A549 (cell line): ENCODE results near the gene SCRN2.

Experiments
- BHLHE40 ChIP-seq: IDR thresholded peaks from 2 replicates; pipeline ENCODE4 v1.6.1; 2012; ENCODE audit warnings: low read depth, low read length, inconsistent platforms
- CBX8 ChIP-seq: fragments of 200-600 bp; sonication (generic); IDR thresholded peaks from 2 replicates; pipeline ENCODE4 v1.6.1; 2016
- CHD2 ChIP-seq: fragments of 150-350 bp; IDR thresholded peaks from 2 replicates; pipeline ENCODE4 v1.6.1; 2014; ENCODE audit warnings: low read length; ENCODE audit not compliant: partially characterized antibody
- EP300 ChIP-seq, 2 experiments: fragments of >200 bp; sonication (Bioruptor Twin); formaldehyde crosslinking; IDR thresholded peaks; 2 replicates in 1 of 2; 3 replicates in 1 of 2; pipeline ENCODE4 v1.6.1; 2016 to 2017
- JUNB ChIP-seq: fragments of >200 bp; sonication (Bioruptor Twin); formaldehyde crosslinking; IDR thresholded peaks from 2 replicates; pipeline ENCODE4 v1.6.1; 2016
- MAX ChIP-seq: IDR thresholded peaks from 2 replicates; pipeline ENCODE4 v1.6.1; 2012
- POLR2A ChIP-seq: IDR thresholded peaks from 2 replicates; pipeline ENCODE4 v1.6.1; 2012; ENCODE audit warnings: mild to moderate bottlenecking, low read length
- TF ChIP-seq, protein P1 (sequence below): fragments of >200 bp; sonication (Bioruptor Twin); formaldehyde crosslinking; IDR thresholded peaks from 3 replicates; pipeline ENCODE4 v1.5.1; 2016
- TF ChIP-seq, protein P2 (sequence below): fragments of 200-600 bp; sonication (generic); IDR thresholded peaks from 2 replicates; pipeline ENCODE4 v1.6.1; 2016; ENCODE audit warnings: antibody characterized with exemption, mild to moderate bottlenecking, moderate library complexity

DNA sequence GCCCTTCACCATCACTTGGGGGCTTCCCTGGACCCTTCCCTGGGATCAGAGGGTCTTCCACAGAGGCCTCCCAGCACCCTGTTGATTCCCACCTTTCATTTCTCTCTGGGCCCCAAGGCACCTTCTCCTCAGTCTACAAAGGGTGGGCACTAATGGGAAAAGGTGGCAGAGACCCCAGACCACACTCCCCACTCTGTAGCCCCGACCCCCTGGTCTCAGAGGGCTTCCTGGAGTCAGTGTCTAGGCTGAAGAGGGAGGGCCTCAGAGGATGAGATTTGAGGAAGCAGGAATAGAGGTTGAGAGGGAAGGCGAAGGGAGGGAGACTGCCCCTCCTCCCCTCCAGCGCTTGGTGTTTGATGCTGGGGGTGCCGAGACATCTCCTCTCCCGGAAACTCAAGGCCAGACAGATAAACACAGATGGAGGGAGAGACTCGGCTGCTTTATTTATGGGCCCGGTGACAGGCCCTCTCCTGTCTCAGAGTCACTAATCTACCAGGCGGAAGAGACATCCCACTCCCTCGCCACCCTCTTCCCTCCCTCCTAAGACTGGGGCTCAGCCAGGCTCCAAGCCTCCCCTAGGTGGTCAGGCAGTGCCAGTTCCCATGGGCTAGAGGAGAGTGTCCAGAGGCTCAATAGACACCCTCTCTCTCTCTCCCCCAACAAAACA is 36.4 kb upstream of the SCRN2 start:
- TF ChIP-seq, protein P1, sequence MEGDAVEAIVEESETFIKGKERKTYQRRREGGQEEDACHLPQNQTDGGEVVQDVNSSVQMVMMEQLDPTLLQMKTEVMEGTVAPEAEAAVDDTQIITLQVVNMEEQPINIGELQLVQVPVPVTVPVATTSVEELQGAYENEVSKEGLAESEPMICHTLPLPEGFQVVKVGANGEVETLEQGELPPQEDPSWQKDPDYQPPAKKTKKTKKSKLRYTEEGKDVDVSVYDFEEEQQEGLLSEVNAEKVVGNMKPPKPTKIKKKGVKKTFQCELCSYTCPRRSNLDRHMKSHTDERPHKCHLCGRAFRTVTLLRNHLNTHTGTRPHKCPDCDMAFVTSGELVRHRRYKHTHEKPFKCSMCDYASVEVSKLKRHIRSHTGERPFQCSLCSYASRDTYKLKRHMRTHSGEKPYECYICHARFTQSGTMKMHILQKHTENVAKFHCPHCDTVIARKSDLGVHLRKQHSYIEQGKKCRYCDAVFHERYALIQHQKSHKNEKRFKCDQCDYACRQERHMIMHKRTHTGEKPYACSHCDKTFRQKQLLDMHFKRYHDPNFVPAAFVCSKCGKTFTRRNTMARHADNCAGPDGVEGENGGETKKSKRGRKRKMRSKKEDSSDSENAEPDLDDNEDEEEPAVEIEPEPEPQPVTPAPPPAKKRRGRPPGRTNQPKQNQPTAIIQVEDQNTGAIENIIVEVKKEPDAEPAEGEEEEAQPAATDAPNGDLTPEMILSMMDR = no peak
- no peak for TF ChIP-seq EP300 (IDR thresholded peaks at IDR 0.05)
- no peak for TF ChIP-seq POLR2A
- TF ChIP-seq, protein P2, sequence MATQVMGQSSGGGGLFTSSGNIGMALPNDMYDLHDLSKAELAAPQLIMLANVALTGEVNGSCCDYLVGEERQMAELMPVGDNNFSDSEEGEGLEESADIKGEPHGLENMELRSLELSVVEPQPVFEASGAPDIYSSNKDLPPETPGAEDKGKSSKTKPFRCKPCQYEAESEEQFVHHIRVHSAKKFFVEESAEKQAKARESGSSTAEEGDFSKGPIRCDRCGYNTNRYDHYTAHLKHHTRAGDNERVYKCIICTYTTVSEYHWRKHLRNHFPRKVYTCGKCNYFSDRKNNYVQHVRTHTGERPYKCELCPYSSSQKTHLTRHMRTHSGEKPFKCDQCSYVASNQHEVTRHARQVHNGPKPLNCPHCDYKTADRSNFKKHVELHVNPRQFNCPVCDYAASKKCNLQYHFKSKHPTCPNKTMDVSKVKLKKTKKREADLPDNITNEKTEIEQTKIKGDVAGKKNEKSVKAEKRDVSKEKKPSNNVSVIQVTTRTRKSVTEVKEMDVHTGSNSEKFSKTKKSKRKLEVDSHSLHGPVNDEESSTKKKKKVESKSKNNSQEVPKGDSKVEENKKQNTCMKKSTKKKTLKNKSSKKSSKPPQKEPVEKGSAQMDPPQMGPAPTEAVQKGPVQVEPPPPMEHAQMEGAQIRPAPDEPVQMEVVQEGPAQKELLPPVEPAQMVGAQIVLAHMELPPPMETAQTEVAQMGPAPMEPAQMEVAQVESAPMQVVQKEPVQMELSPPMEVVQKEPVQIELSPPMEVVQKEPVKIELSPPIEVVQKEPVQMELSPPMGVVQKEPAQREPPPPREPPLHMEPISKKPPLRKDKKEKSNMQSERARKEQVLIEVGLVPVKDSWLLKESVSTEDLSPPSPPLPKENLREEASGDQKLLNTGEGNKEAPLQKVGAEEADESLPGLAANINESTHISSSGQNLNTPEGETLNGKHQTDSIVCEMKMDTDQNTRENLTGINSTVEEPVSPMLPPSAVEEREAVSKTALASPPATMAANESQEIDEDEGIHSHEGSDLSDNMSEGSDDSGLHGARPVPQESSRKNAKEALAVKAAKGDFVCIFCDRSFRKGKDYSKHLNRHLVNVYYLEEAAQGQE = no peak
- TF ChIP-seq CBX8 = no peak
- TF ChIP-seq JUNB = no peak
- TF ChIP-seq BHLHE40 = no peak
- TF ChIP-seq CHD2 = no peak
- TF ChIP-seq MAX = no peak
